GM23248 (cell line): Measurements from ENCODE around the gene TEX19.

ENCODE experiments used
- EZH2 ChIP-seq: fragments of 200-600 bp; sonication (generic); IDR thresholded peaks from 2 replicates; pipeline ENCODE4 v1.6.1; 2018; ENCODE audit warnings: antibody characterized with exemption, mild to moderate bottlenecking; ENCODE audit not compliant: insufficient read depth, poor library complexity, severe bottlenecking
- EZH2phosphoT487 ChIP-seq: fragments of 200-600 bp; sonication (generic); IDR thresholded peaks from 2 replicates; pipeline ENCODE4 v1.6.1; 2018; ENCODE audit warnings: antibody characterized with exemption, moderate library complexity, mild to moderate bottlenecking, low read depth; ENCODE audit not compliant: insufficient read depth

DNA sequence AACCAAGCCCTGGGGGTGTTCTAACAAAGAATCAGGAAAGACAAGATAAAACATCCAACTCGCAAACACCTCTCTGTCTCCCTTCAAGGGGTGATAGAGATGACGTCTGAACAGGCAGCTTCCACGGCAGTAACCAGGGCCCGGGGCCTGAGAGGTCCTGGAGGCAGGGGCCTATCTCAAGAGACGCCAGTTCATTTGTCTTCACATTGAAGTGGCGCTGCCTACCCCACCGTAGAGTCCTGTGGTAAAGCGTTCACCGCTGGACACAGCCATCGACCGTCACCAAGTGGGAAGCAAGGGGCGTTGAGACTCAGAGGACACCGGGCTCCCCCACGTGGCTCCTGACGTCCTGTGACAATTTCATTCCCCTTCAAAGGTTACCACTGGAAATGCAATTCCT lies 33.9 kb downstream of the TEX19 start:
- no peak for TF ChIP-seq EZH2
- TF ChIP-seq EZH2phosphoT487, result no peak
